GM18861 (cell line): ENCODE measurements around the gene DMD.

Experiments used
- ATAC-seq: cut with Tn5 transposase; IDR thresholded peaks from one replicate; pipeline ENCODE4 v1.9.1; 2021; ENCODE audit not compliant: unreplicated experiment

DMD gene

DNA sequence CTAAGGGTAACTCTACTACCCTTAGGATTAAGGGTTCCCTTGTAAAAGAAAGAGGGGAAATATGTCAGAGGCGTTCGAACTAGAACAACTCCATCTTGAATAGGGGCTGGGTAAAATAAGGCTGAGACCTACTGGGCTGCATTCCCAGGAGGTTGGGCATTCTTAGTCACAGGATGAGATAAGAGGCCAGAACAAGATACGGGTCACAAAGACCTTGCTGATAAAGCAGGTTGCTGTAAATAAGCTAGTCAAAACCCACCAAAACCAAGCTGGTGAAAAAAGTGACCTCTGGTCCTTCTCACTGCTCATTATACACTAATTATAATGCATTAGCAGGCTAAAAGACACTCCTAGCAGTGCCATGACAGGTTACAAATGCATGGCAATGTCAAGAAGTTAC lies 922.0 kb downstream of the DMD start:
- no peak for ATAC-seq

DNA sequence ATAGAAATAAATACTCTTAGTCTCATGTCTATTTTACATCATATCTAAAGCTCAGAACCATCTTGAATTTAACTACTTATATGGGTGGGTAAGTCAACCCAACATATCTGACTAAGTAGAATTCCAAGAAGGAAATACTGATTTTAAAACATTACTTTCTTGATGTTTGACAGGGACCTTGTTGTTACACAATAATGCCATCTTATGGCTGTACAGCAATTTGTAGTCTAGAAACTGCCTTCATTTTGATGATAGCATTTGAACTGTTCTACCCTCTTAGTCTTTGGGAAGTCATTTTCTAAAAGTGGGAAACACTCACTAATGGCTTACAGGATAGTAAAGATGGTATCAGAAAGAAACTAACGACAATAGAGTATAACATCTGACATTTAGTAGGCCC lies 929.5 kb downstream of the DMD start:
- ATAC-seq, result no peak

DNA sequence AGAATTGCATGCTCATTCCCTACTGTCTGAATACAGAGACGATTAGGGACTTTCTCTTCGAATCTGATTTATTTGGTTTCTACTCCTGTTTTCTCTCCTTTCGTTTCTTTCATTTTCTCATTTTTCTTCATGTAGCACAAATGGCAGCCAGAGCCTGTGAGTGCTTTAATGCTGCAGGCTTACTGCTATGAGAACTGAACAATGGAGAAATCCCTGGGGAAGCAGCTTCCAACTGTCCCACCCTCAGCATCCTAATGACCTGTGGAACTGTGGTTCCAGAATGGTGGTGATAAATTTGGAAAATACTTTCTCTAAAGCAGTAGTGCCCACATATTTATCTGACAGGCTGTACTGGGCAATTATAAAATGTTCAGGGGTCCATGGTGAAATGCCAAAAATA lies 930.4 kb downstream of the DMD start:
- no peak for ATAC-seq

DNA sequence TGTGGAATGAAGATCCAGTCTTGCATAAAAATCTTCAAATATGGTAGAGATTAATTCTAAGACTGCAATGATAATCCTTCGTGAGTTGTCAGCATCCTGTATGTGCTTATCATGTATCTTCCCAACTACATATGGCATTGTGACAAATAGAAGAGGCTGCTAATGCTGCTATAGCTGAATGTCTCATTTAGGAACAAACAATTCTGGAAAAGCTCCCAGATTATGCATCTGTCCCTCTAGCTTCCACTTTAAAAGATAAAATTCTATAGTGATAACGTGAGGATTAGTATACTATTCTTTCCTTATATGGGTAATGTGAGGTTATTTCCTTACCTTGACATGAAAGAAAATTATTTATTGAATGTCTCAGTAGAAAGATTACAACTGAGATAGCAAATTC lies 930.9 kb downstream of the DMD start:
- ATAC-seq, result no peak

DNA sequence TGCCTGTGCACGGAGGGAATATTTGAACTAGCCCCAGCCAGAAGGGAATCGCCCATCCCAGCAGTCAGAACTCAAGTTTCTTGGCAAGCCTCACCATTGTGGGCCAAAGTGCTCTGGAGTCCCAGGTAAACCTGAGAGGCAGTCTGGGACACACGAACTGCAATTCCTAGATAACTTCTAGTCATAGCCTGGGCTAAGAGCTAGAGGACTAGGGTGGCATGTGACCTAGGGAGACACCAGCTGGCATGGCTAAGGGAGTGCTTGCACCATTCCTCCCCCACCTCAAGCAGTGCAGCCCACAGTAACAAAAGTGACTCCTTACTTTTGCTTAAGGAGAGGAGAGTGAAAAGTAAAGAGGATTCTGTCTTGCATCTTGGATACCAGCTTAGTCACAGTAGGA lies 935.2 kb downstream of the DMD start:
- no peak for ATAC-seq

DNA sequence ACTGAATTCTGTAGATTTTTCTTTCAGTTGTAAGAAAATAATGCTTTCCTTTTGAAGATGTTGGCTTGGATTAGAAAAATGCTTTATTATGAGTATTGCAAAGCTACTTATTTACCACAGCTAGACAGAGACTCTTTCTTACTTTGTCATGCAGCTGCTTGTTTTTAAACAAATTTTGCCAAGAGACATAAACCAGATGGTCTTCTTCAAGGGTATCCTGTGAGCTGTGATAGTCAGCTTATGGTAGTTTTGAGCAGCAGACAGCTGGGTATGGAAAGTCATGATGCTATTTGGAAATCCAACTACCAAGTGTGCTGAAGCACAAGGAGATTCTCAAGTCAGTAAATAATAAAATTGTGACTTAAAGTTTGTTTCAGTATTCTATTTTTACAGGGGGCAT lies 941.5 kb downstream of the DMD start:
- no peak for ATAC-seq

DNA sequence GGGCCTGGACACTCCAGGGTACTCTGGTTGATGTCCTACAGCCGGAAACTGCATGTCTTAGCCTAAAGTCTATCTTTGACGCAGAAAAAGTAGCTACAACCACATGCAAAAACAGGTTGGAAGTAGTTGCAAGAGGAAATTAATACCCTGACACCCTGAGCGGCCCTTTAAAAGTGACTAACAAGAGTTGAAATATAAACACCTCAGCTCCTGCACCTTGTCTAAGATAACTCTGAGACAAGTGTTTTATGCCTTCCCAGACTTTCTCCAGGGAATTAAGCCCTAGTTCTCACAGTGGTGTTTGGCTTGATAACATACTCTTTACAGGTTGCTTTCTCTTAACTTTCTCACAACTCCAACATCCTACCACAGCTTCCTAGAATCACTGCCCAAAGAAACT lies 943.1 kb downstream of the DMD start:
- ATAC-seq, result no peak

DNA sequence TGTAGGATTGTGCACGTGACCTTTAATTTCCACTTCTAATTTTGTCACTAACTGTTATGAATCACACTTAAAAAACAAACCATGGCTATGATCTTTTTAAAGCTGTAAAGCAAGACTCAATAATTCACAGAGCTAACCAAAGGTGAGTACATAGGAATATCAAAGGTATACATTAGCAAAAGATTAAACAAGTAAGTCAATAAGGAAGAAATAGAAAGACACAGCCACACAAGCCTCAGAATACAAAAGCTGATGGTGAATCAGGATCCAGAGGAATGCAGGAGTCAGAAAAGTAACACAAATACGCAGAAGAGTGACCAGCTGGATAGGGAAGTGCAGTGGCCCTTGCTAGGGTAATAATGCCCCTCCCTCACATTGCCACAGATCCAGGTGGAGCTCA lies 943.6 kb downstream of the DMD start:
- no peak for ATAC-seq

DNA sequence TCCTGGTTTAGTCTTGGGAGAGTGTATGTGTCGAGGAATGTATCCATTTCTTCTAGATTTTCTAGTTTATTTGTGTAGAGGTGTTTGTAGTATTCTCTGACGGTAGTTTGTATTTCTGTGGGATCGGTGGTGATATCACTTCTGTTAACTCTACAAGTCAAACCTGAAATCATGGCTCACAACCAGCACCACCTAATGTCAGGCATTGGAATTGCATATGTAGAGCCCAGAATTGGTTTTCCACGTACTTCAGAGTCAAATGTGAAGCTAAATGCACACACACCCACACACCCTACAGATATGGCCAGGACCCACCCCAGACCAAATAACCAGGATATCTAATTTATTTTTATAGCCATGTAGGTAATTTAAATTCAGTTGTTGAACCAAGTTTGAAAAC lies 964.7 kb downstream of the DMD start:
- peak; percentile 80 for ATAC-seq

DNA sequence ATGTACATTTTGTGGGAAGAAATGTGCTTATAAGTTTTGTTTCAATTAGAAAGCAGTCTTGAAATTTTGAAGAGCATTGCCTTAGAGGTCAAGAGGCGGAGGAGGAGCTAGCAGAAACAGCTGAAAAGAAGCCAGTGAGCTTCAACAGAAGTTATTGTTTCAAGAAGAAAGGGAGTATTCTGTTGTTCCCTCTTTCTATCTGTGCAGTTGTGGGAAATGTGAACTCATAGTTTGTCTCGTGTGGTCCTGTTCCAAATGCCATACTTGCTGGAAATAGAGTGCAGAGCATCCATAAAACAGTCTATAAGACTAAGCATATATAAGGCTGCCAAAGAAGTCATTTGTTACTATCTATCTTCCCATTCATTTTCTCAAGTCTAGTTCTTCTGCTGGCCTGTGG lies 1015.7 kb downstream of the DMD start:
- no peak for ATAC-seq

DNA sequence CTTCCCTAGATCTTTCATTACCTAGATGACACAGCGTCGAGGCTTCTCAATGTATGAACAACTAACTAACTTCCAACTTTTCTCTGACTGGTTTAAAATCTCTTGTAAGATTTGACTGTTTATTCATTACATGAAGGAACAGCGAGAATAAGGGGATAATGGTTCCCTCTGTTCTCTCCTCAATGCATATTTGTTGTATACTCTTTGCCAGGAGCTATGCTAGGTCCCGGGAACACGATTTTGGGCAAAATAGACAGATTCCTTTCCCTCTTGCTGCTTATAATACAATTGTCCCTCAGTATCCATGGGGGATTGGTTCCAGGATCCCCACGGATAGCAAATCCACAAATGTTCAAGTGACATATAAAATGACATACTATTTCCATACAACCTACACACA lies 1020.0 kb downstream of the DMD start:
- ATAC-seq, result no peak

DNA sequence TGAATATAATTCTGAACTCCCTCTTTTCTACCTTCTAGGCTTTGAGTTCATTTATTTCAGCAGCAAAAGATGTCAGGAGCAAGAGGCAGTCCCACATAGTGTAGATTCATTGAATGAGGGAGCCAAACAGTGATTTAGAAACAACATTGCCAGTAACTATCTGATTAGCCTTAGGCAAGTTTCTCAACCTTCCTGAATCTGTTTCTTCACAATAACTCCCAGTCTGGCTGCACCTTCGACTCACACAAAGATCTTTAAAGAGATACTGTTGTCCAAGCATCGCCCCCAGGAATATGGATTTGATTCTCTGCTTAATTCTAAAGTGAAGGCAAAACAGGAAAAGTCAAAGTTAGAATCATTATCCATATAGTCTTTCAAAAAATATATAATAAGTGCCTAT lies 1026.2 kb downstream of the DMD start:
- no peak for ATAC-seq

DNA sequence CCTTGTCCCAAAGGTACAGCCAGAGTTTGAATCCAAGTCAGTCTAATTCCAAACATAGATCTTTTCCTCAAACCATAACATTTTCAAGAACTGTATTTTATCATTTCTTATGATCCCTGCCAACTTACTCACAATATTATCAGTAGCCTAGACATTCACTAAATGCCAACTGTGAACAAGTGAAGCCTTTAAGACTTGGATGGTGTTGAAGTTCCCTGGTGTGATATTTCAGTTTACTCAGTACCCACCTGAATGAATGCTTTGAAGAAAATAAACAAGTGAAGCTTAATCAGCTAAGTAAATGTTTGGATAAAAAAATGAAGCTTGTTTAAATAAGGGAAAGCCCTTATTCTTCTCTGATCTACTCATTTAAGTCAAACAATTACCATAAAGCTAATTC lies 1028.3 kb downstream of the DMD start:
- ATAC-seq, result no peak

DNA sequence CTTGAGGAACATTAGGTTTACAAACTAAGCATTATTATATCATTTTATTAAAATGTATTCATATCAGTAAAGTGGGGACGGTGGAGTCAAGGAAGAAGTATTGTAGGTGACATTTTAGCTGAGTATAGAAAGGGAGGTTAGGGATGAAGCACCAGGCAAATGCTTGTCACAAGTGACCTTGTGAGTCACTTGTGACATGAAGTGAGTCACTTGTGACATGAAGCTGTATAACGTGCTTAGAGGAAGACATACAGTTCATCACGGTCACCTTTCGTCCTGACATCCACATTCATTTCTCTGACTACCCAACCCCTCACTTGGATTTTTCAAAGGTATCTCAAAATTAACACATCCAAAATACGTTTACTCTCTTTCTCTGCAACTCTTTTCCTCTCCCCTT lies 1034.8 kb downstream of the DMD start:
- ATAC-seq, result no peak

DNA sequence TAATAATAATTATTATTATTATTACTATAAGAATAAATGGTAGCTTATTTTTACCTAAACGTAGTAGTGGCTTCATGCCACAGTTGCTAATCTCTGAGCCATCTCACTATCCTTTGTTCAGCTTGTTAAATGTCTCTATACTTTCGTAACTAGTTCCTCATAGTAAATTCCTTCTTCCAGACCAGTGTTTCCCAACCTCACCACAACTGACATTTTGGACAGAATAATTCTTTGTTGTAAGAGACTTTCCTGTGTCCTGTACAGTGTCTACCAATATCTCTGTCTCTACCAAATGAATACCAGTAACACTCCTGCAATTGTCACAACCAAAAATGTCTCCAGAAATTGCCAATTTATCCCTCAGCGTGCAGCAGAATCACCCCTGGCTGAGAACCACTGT lies 1040.9 kb downstream of the DMD start:
- ATAC-seq, result no peak

DNA sequence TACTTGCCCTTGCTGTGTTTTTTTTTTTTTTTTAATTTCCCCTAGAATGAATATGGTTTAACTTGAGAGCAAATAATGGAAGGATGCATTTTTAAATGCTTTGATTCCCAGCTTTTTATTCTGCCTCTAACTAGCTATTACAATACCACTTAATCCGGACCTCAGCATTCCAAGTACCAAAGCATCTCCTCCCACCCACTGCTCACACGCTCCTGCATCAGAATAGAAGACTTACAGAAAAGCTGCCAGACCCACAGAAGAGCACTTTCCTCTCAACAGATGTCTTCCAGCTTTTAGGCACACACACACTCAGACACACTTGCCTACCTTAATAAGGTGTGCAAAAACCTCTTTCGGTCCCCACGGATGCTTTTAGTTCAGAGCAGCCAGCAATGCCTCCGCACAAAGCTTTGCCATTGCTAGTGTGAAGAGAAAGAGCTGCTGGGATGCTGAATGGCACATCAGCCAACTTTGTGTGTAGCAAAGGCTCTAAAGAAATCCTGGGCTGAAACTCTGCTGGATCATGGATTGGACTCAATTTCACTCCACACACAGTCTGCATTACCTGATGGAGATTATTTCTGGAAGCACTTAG lies 1056.2 kb downstream of the DMD start:
- ATAC-seq, result no peak

DNA sequence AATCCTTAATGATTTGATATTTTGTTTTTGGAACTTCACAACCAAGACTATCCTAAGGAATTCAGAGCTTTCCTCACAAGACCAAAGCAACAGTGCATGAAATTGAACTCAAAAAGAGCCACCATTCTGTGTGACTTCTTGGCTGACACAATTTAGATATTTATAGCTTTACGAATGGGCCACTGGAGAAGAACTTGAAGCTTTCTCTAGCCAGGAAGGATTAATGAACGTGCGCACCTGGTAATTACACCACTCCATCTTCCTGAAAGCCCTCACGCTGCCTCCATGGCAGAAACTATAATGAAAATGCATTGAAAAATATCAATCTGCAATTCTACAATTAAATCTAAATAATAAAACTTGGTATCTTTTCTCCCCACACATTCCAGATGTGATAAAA lies 1057.8 kb downstream of the DMD start:
- ATAC-seq, result no peak

DNA sequence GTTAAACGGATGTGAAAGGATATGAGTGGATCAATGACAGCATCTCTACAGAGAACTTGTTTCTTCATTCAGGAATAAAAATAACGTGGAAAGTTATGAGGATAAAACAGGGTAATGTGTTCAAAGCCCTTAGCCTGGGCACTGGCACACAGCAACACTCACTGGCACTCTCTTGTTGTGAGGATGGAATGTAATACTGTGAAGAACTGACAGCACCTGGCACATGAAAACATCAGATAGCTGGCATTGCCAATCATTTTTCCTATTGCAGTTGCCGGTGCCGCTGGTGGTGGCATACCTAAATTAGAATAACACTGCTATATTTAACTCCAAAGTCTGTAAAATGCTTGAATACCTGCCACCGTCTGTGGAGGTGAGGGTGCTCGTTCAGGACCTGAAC lies 1061.2 kb downstream of the DMD start:
- ATAC-seq, result no peak

DNA sequence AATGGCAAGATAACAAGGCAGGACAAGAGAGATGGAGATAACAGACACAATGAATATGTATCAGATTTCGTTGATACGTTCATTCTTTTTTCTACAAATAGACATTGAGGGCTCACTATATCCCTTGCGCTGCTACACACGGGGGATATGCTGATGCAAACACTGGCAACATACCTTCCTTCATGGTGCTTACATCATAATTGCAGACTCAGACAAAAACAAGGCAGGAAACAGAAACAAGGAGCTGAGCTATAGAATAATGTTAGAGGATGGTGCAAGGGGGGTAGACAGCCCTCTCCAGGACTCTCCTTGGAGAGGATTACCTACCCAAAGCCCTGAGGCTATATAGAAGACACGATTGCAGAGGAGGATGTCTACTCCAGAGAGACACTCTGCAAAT lies 1069.5 kb downstream of the DMD start:
- ATAC-seq, result no peak

DNA sequence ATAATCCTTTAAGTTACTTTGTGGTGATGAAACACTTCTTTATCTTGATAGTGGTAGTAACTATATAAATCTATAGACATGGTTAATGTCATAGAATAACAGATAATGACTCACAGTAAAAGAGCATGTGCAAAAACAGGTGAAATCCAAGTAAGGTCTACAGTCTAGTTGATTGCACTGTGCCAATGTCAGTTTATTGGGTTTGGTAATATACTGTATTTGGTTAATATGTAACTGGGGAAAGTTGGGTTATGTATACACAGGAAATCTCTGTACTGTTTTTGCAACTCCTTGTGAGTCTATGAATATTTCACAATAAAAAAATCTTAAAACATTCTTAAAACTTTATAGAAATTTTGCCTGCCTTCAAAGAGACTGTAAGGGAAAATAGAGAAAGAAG lies 1071.9 kb downstream of the DMD start:
- no peak for ATAC-seq

DNA sequence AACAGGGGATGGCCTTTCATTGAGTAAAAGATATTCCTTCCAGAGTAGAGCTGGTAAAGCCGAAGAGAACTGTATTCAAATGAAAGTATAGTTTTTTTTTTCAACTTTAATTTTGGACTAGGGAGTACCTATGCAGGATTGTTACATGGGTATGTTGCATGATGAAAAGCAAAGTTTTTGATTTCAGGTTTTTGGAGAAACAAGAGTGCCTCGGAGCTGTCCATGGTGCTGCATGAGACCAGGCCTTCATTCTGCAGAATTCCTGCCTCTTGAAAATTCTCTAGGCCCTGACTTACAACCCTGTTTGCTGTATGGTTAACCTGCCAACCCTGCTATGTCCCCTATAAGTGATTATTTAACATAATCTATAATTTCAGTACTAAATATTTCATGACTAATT lies 1073.8 kb downstream of the DMD start:
- no peak for ATAC-seq

DNA sequence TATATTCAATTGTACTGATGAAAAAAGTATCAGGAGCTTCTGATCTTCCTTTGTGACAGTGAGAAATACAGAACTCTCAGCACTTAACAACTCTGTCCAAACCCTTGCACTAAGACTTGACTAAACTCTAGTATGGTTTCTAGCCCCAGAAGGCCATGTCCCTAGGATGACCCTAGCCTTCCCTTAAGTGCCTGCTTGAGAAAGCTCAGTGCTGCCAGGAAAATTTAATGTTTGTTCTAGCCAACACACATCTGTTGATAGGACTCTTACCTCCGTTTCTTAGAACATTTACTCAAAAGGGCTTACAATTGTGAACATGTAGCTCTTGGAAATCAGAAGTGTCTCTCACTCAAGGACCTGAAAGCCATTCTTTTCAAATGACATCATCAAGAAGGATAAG lies 1084.4 kb downstream of the DMD start:
- no peak for ATAC-seq

DNA sequence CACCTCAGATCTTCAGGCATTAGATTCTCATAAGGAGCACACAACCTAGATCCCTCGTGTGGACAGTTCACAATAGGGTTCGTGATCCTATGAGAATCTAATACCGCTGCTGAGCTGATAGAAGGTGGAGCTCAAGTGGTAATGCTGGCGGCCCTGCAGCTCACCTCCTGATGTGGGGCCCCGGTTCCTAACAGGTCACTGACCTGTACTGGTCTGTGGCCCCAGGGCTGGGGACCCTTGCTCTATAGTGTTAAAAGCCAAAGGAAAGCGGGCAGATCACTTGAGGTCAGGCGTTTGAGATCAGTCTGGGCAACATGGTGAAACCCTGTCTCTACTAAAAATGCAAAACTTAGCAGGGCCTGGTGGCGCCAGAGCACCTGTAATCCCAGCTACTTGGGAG lies 1092.5 kb downstream of the DMD start:
- no peak for ATAC-seq

DNA sequence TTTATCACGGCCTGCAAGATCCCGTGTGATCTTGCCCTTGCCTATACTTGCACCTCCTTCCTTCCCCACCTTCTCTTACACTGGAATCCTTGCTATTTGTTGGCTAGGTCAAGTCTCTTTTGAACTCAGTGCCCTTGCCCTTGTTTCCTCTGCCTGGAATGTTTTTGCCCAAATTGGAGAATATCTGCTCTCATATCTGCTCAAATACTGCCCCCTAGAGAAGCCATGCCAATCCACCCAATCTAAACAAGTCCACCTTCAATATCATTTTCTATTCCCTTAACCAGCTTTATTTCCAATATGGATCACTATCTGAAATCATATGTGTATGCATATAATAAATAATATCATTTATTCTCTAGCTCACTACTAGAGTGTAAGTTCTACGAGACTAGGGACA lies 1095.3 kb downstream of the DMD start:
- ATAC-seq, result no peak
